NCI-H82 treated with DMSO at 0.1 percent for 48 hours (cell line): ENCODE measurements around the gene TBC1D5.
"Not testable (repeated sequence)": the region's sequence is repeated elsewhere in the genome, so short reads cannot be mapped to it uniquely, and the experiment has no call there.

ENCODE experiments used
- DNase-seq: peaks from one replicate; lab custom pipeline; 2025; ENCODE audit not compliant: unreplicated experiment; lab: John Stamatoyannopoulos, UW

The TBC1D5 gene

DNA sequence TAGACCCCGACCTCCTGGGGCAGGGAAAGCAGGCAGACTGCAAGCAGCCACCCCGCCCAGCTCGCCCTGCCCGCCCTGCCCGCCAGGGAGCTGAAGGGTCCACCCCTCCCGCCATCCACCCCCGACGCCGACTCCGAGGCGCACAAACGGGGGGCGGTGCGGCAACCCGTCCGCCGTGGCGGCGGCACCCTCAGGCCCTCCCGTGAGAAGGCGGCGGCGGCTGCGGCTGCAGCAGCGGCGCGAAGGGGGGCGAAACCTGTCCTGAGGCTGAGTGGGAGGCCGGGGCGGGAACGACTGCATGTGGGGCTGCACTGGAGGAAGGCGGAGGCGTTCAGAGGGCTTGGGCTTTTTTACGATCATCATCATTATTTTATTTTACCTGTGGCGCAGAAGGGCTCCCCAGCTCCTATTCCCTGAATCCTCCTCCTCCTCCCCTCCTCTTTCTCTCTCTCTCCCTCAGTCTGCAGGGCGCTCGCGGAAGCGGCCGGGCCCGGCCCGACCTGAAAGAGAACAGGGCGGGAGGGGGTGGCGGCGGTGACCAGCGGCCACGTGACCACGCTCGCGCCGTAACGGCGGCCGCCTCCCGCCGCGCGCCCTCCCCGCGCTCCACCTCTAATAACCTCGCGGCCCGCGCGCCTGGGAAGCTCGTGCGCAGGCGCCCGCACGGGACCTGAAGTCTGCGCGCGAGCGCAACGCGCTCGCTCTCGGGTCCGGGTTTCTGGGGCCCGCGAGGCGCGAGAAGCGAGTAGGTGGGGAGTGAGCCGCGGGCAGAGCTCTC lies at the start of gene TBC1D5:
TSS of gene TBC1D5 (minus strand) at position 530 of the 778 bp plus-strand sequence. CDS start 234,061 bp downstream, outside the sequence.
- peak; percentile 85 for DNase-seq

- DNase-seq = no peak
These were observed 41.0 kb upstream of the TBC1D5 start for GRCh38 chr3:17783426-17783825.

DNA sequence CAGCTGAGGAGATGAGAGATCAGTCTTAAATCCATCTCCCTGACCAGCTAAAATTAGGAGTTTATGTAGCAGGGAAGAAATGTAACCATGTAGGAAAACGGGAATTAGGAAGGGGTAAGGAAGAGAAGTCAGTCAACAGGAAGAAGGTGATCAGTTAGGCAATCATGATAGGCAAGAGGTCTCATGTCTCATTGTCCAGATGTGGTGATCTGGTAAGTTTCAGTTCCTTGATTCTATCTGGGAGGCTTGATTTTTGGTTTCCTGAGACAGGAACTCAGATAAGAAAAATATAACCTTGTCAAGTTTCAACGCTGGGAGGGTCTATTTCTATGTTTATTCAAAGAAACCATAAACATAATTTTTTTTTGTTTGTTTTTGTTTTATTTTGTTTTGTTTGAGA lies 40.3 kb upstream of the TBC1D5 start:
- no peak for DNase-seq

DNA sequence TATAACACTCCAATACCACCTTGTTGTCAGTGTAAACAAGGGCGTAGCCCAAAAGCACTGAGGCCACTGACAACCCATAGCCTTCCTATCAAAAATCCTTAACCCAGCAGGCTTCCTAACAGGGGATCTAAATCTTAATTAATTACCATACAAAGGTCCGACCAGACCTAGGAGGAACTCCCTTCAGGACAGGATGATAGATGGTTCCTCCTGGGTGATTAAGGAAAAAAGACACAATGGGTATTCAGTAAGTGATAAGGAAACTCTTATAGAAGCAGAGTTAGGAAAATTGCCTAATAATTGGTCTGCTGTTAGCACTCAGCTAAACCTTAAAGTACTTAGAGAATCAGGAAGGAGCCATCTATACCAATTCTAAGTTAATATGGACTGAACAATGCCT lies 37.9 kb upstream of the TBC1D5 start:
- not testable (repeated sequence) for DNase-seq

DNA sequence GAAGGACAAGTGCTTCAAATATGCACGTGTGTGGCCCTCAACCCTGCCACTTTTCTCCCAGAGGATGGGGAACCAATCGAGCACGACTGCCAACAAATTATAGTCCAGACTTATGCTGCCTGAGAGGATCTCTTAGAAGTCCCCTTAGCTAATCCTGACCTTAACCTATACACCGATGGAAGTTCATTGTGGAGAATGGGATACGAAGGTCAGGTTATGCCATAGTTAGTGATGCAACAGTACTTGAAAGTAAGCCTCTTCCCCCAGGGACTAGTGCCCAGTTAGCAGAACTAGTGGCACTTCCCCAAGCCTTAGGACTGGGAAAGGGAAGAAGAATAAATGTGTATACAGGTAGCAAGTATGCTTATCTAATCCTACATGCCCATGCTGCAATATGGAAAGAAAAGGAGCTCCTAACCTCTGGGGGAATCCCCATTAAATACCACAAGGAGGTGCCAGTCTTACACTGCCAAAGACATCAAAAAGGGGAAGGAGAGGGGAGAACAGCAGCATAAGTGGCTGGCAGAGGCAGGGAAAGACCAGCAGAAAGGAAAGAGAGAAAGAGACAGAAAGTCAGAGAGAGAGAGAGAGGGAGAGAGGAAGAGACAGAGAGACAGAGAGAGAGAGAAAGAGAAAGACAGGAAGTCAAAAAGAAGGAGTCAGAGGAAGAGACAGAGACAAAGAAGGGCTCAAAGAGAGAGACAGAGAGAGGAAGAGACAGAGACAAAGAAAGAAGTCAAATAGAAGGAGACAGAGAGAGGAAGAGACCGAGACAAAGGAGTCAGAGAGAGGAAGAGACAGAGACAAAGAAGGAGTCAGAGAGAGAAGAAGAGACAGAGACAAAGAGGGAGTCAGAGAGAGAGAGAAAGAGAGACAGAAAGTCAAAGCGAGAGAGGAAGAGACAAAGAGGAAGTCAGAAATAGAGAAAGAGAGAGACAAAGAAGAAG lies 37.1 kb upstream of the TBC1D5 start:
- DNase-seq = not testable (repeated sequence)

GRCh38 chr3:17777326-17777725 lies 34.9 kb upstream of the TBC1D5 start:
- DNase-seq = not testable (repeated sequence)

DNA sequence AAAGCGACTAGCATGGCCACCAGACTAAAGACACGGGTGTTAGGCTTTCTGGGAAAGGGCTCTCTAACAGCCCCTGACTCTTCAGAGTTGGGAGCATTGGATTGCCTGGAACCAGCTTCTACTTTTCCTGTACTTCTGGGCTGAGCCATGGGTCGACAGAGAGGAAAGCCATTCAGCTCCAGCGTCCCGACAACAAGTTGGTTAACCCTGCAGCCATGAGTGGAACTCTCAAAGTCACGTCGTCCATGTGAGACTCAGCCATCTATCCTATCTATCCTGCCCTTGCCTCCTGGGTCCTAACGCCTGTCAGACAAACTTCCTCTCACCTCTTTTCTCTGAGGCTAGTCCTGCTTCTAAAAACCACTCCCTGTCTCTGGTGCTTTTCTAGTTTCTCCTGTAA lies 32.6 kb upstream of the TBC1D5 start:
- no peak for DNase-seq

DNA sequence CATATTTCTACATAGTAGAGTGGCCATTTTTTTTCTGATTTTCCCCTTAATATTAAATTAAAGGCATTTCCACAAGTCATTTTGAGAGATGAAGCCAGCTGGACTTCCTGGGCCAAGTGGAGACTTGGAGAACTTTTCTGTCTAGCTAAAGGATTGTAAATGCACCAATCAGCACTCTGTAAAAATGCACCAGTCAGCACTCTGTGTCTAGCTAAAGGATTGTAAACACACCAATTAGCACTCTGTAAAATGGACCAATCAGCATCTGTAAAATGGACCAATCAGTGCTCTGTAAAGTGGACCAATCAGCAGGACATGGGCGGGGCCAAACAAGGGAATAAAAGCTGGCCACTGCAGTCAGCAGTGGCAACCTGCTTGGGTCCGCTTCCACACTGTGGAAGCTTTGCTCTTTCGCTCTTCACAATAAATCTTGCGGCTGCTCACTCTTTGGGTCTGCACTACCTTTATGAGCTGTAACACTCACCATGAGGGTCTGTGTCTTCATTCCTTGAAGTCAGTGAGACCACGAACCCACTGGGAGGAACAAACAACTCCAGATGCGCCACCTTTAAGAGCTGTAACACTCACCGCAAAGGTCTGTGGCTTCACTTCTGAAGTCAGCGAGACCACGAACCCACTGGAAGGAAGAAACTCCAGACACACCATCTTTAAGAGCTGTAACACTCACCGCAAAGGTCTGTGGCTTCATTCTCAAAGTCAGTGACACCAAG lies 31.9 kb upstream of the TBC1D5 start:
- not testable (repeated sequence) for DNase-seq

- no peak for DNase-seq
These were observed 30.1 kb upstream of the TBC1D5 start for GRCh38 chr3:17772556-17772955.

GRCh38 chr3:17771177-17772017 lies 29.0 kb upstream of the TBC1D5 start:
- DNase-seq = no peak

- DNase-seq = no peak
These were observed 28.3 kb upstream of the TBC1D5 start for GRCh38 chr3:17770682-17771081.

GRCh38 chr3:17765819-17766472 lies 23.5 kb upstream of the TBC1D5 start:
- no peak for DNase-seq

DNA sequence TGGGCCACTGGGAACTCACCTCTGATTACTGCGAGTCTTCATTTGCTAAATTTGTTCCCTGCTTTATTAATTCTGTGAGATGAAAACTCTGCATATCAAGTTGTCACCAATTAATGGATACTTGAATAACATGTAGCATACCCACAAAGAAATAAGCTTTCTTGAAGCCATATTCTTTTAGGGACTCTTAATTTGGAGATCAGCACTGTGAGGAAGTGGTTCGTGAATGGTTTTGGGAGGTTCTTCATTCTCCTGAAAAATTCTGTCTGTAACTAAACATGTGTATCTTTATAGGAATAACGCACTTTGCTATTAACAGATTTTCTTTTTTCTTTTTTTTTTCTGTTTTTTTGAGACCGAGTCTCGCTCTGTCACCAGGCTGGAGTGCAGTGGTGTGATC lies 19.1 kb upstream of the TBC1D5 start:
- DNase-seq = no peak

DNA sequence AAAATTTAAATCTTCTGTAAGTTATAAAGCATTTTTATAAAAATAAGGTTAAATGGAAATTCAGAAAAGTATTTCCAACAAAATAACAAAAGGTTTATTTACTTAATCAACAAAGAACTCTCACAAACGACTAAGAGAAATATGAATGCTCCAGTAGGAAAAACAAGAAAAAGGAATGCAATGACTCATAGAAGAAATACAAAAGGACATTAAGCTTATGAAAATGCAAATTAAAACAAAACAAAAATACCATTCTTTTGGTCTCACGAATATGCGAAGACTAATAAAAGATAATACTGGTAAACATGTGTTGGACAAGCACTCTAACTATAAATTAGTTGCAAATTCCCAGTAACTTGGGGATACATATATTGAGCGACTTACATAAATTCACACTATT lies 17.5 kb upstream of the TBC1D5 start:
- DNase-seq = no peak

GRCh38 chr3:17755836-17756235 lies 13.4 kb upstream of the TBC1D5 start:
- no peak for DNase-seq

GRCh38 chr3:17753632-17753992 lies 11.2 kb upstream of the TBC1D5 start:
- DNase-seq = no peak

DNA sequence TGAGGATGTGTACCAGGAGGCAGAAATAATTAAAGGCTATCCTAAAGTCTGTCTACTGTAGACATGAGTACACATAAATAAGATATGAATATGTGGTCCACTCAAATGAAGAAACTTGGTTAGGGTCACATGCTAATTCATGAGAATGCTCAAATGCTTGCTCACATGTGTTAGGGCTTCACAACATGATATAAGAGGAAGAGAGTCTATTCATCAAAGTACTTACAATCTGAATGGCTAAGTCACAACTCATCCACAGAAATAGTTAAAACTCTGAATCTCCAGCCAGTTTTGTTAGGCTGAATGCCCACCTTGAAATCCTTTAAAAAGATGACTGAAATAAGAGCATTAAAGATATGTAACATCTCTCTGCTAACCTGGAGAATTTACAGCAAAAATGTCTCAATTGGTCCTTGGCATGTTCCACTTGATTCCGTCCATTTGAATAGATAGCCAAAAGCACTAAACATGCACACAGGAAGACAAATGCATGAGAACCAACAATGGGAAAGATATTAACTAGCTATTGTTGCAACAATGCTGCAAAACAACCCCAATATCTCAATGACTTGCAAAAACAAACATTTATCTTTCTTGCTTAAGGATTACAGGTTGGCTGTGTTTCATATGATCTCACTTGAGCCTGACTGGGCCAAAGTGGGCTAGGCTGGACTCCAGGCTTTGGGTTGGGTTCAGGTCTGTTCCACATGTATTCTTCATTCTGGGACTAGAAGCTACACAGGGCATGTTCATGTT lies 10.6 kb upstream of the TBC1D5 start:
- no peak for DNase-seq

- no peak for DNase-seq
These were observed 10.0 kb upstream of the TBC1D5 start for GRCh38 chr3:17752436-17752835.

DNA sequence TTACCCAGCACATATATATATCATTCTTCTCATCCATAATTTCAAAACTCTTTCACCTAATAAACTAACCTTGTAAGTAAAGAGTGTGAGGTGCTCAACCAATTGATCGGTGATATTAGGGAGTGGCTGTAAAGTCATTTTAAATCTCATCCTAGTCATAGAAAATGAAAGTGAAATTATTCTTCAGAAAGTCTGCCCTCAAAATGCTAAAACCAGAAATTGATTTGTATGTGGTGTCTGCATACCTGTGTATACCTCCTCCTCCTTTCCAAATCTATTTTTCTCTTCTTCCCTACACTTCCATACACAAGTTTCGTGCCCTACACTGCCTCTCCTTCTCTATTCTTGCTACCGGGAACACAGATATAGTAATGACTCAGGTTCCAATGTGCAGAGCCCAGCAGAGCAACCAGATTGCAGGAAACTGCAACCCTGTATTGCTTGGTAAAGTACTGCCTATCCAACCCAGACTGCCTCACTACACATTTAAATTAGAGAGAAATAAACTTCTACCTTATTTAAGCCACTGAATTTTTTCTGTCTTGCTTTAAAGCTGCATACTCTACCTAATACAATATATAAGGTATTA lies 7.4 kb upstream of the TBC1D5 start:
- DNase-seq = no peak
